SH-SY5Y (cell line): ENCODE data around the gene SRP54.

Source experiments
- GATA2 ChIP-seq: IDR thresholded peaks from 2 replicates; pipeline ENCODE4 v1.6.1; 2011; ENCODE audit warnings: mild to moderate bottlenecking, low read depth, low read length
- GATA3 ChIP-seq: IDR thresholded peaks from 2 replicates; pipeline ENCODE4 v1.6.1; 2011; ENCODE audit warnings: low read depth, mild to moderate bottlenecking, low read length, moderate library complexity

DNA sequence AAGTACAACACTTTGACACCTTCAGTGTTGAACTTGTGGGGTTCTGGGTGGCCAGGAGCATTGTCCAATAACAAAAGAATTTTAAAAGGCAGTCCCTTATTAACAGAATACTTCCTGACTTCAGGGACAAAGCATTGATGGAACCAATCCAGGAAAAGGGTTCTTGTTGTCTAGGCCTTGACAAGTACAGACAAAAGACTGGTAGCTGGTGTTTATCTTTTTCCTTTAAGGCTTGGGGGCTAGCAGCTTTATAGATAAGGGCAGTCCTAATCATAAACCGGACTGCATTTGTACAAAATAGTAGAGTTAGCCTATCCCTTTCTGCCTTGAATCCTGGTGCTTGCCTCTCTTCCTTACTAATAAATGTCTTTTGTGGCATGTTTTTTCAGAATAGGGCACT lies 90.7 kb downstream of the SRP54 start:
- TF ChIP-seq GATA2 (no peak), GATA3 (no peak)
